Umbilical cord (tissue), 2 donors: Measurements from ENCODE around the gene CAB39. TPM values are rescaled to one million over a fixed set of nuclear protein-coding genes. Genes with fewer than 3 reads are reported as not detected.
A peak's percentile ranks its signal among the peaks of the same experiment; 100 is the strongest.
"Not testable (repeated sequence)": the region's sequence is repeated elsewhere in the genome, so short reads cannot be mapped to it uniquely, and the experiment has no call there.

Experiments used
- DNase-seq: peaks from one replicate; pipeline ENCODE4 v3.0.0-alpha.2; 2015; ENCODE audit warnings: low spot score
- total RNA-seq: library from RNA; depleted of rRNA; stranded (reverse); fragments of >200 nt; gene quantifications from one replicate; pipeline ENCODE4 v1.2.3, GENCODE V29; 2014; ENCODE audit warnings: low replicate concordance; ENCODE audit not compliant: insufficient read depth

CAB39 gene
- total RNA-seq, 1 donor from 2014 or later, result 66.4 TPM

- DNase-seq, result peak; percentile 75
These were observed 1.5 kb downstream of the CAB39 start for GRCh38 chr2:230714136-230714480.

GRCh38 chr2:230715201-230715600 is 2.6 kb downstream of the CAB39 start:
- no peak for DNase-seq

GRCh38 chr2:230716588-230716987 is 3.9 kb downstream of the CAB39 start:
- DNase-seq, result no peak

- DNase-seq, result no peak
These were observed 5.0 kb downstream of the CAB39 start for GRCh38 chr2:230717600-230717999.

GRCh38 chr2:230719340-230719739 is 6.7 kb downstream of the CAB39 start:
- DNase-seq, result no peak

GRCh38 chr2:230721712-230722111 is 9.1 kb downstream of the CAB39 start:
- no peak for DNase-seq

- peak; percentile 76 for DNase-seq
These were observed 9.7 kb downstream of the CAB39 start for GRCh38 chr2:230722207-230722885.

- DNase-seq, result no peak
These were observed 10.7 kb downstream of the CAB39 start for GRCh38 chr2:230723363-230723762.

GRCh38 chr2:230724957-230725356 is 12.3 kb downstream of the CAB39 start:
- DNase-seq, result not testable (repeated sequence)

GRCh38 chr2:230731512-230731911 is 18.9 kb downstream of the CAB39 start:
- DNase-seq, result no peak

- DNase-seq, result no peak
These were observed 20.3 kb downstream of the CAB39 start for GRCh38 chr2:230732914-230733401.

- DNase-seq, result no peak
These were observed 21.9 kb downstream of the CAB39 start for GRCh38 chr2:230734247-230735175.

- no peak for DNase-seq
These were observed 23.2 kb downstream of the CAB39 start for GRCh38 chr2:230735884-230736283.

GRCh38 chr2:230737300-230737699 is 24.7 kb downstream of the CAB39 start:
- no peak for DNase-seq

GRCh38 chr2:230737791-230738226 is 25.2 kb downstream of the CAB39 start:
- no peak for DNase-seq

GRCh38 chr2:230738391-230738811 is 25.8 kb downstream of the CAB39 start:
- DNase-seq, result peak; percentile 25

- no peak for DNase-seq
These were observed 26.3 kb downstream of the CAB39 start for GRCh38 chr2:230738924-230739323.

- no peak for DNase-seq
These were observed 27.3 kb downstream of the CAB39 start for GRCh38 chr2:230739961-230740360.

GRCh38 chr2:230742781-230743180 is 30.1 kb downstream of the CAB39 start:
- DNase-seq, result no peak

GRCh38 chr2:230746213-230746612 is 33.6 kb downstream of the CAB39 start:
- DNase-seq, result no peak

- no peak for DNase-seq
These were observed 35.4 kb downstream of the CAB39 start for GRCh38 chr2:230748087-230748486.

GRCh38 chr2:230749111-230749510 is 36.5 kb downstream of the CAB39 start:
- peak; percentile 37 for DNase-seq

GRCh38 chr2:230751062-230751461 is 38.4 kb downstream of the CAB39 start:
- DNase-seq, result no peak
